ENCODE measurements around the gene IL36B. TPM values are rescaled to one million over a fixed set of nuclear protein-coding genes. Genes with fewer than 3 reads are reported as not detected.

IL36B gene
- total RNA-seq, 1 donor from 2014 or later = not detected

DNA sequence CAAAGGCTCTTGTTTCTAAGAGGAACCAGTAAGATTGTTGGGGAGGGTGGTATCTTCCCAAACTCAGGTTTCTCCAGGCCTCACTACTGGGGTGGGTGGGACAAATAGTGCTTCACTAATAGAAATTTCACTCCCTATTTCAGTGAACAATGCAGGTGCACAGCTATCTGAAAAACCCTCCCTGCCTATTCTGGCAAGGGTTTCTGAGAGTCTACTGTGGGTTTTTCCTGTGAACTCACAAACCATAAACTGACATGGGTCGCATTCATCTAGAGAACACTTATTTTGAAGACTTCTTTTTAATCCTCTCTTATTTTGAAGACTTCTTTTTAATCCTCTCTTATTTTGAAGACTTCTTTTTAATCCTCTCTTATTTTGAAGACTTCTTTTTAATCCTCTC is 43.0 kb downstream of the IL36B start:
- Mint-ChIP-seq H3K4me3 (no peak overlapping the region), H3K36me3 (no peaks in the 10 kb centered on the region), H3K4me1 (no peaks in the 10 kb centered on the region), H3K27ac (no peak overlapping the region), H3K9me3 (peaks cover 6% of the 10 kb centered on the region), H3K27me3 (ENCODE audit: low read depth) (peaks cover 40% of the 10 kb centered on the region)
- no peak for DNase-seq (ENCODE audit: low spot score in 2 of 2, unreplicated experiment in 2 of 2)
- TF ChIP-seq CTCF (IDR thresholded peaks at IDR 0.05; ENCODE audit: unreplicated experiment) = no peak

- H3K36me3 Mint-ChIP-seq = no peaks in the 10 kb centered on the region
- H3K27ac Mint-ChIP-seq = no peak overlapping the region
- peaks cover 6% of the 10 kb centered on the region for H3K9me3 Mint-ChIP-seq
- H3K4me3 Mint-ChIP-seq = no peak overlapping the region
- no peaks in the 10 kb centered on the region for H3K4me1 Mint-ChIP-seq
- DNase-seq (ENCODE audit: low spot score in 2 of 2, unreplicated experiment in 2 of 2) = no peak
- peaks cover 33% of the 10 kb centered on the region for H3K27me3 Mint-ChIP-seq (ENCODE audit: low read depth)
- no peak for TF ChIP-seq CTCF (IDR thresholded peaks at IDR 0.05; ENCODE audit: unreplicated experiment)
Measured at GRCh38 chr2:113007250-113007649, 45.4 kb downstream of the IL36B start.

- Mint-ChIP-seq H3K4me1 (no peaks in the 10 kb centered on the region), H3K36me3 (no peaks in the 10 kb centered on the region), H3K9me3 (peaks cover 19% of the 10 kb centered on the region), H3K4me3 (no peak within 1 kb of the TSS), H3K27me3 (ENCODE audit: low read depth) (peaks cover 21% of the 10 kb centered on the region), H3K27ac (no peak within 1 kb of the TSS)
- no peak for DNase-seq (ENCODE audit: low spot score in 2 of 2, unreplicated experiment in 2 of 2)
- no peak for TF ChIP-seq CTCF (IDR thresholded peaks at IDR 0.05; ENCODE audit: unreplicated experiment)
Measured at GRCh38 chr2:113005030-113005509, 47.6 kb downstream of the IL36B start, which contains the start of gene IL36A. Gene IL36A (plus strand): TSS chr2:113005459. CDS start chr2:113005872, 413 bp downstream.

DNA sequence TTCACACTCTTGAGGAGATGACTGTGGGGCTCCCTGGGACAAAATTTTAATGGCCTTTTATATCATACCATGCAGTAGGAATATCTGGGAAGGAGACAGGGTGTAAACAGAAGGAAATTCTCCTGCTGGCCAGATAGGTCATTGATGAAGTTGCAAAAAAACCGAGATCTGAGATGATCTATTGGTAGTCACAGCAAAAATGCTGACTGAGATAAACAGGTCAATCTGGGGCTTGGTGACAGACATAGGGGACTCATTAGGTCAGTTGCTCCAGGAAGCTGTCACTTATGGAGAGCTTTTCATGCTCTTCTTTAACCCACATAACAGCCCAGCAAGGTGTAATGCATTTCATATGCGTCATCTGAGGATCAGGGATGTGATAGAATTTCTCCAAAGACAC is 50.0 kb downstream of the IL36B start:
- H3K4me1 Mint-ChIP-seq = no peaks in the 10 kb centered on the region
- no peak overlapping the region for H3K4me3 Mint-ChIP-seq
- TF ChIP-seq CTCF (IDR thresholded peaks at IDR 0.05; ENCODE audit: unreplicated experiment) = no peak
- H3K9me3 Mint-ChIP-seq = peaks cover 37% of the 10 kb centered on the region
- peaks cover 14% of the 10 kb centered on the region for H3K27me3 Mint-ChIP-seq (ENCODE audit: low read depth)
- no peaks in the 10 kb centered on the region for H3K36me3 Mint-ChIP-seq
- DNase-seq (ENCODE audit: low spot score in 2 of 2, unreplicated experiment in 2 of 2) = no peak
- no peak overlapping the region for H3K27ac Mint-ChIP-seq

DNA sequence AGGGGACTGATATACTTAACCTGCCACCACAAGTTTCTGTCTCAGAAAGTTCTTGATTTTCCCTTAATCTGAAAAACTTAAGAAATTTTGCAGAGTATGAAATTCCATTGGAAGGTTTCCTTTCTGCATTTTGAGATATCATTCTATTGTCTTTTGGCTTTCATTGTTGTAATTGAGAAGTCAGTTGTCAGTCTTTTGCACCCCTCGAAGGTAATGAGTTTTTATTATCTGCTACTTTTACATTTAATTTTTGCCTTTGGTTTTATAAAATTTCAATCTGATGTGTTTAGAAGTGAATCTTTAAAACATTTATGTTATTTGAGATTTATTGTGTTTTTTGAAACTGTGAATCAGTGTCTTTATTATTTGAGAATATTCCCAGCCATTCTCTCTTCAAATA is 52.2 kb downstream of the IL36B start:
- Mint-ChIP-seq H3K4me1 (no peaks in the 10 kb centered on the region), H3K27me3 (ENCODE audit: low read depth) (peaks cover 6% of the 10 kb centered on the region), H3K4me3 (no peak overlapping the region), H3K27ac (no peak overlapping the region), H3K36me3 (no peaks in the 10 kb centered on the region), H3K9me3 (peaks cover 37% of the 10 kb centered on the region)
- no peak for DNase-seq (ENCODE audit: low spot score in 2 of 2, unreplicated experiment in 2 of 2)
- TF ChIP-seq CTCF (IDR thresholded peaks at IDR 0.05; ENCODE audit: unreplicated experiment) = no peak

GRCh38 chr2:112997151-112997550 is 55.5 kb downstream of the IL36B start:
- no peak overlapping the region for H3K27ac Mint-ChIP-seq
- H3K4me1 Mint-ChIP-seq = no peaks in the 10 kb centered on the region
- no peak for TF ChIP-seq CTCF (IDR thresholded peaks at IDR 0.05; ENCODE audit: unreplicated experiment)
- H3K9me3 Mint-ChIP-seq = peaks cover 49% of the 10 kb centered on the region
- H3K36me3 Mint-ChIP-seq = no peaks in the 10 kb centered on the region
- no peak for DNase-seq (ENCODE audit: low spot score in 2 of 2, unreplicated experiment in 2 of 2)
- H3K27me3 Mint-ChIP-seq (ENCODE audit: low read depth) = peaks cover 9% of the 10 kb centered on the region
- no peak overlapping the region for H3K4me3 Mint-ChIP-seq

Measured in mesothelial cell of epicardium (in vitro differentiated cells).